Gastrocnemius medialis (tissue), 4 donors: ENCODE results near the gene TMEM17. TPM values are rescaled to one million over a fixed set of nuclear protein-coding genes. Genes with fewer than 3 reads are reported as not detected.

Experiments used
- ATAC-seq, 2 donors: fragments of 150-250 bp; one replicate each; pipeline ENCODE4 v1.9.1; 2016
- DNase-seq, 2 donors: peaks; one replicate each; pipeline ENCODE4 v3.0.0-alpha.2; 2019
- H3K27ac ChIP-seq, 4 donors: fragments of 200-600 bp; sonication (generic); 1 replicate in 1 of 4; 2 replicates in 3 of 4; pipeline ENCODE4 v1.5.1; 2016 to 2018; ENCODE audit warnings: mild to moderate bottlenecking in 2 of 4, moderate library complexity in 1 of 4
- H3K27me3 ChIP-seq, 3 donors: fragments of 200-600 bp; sonication (generic) in 2 of 3; 1 replicate in 1 of 3; 2 replicates in 2 of 3; pipeline versions ENCODE4 v1.5.1 to v1.6.0; 2016 to 2019; ENCODE audit warnings: mild to moderate bottlenecking in 1 of 3, moderate library complexity in 1 of 3
- H3K36me3 ChIP-seq, 2 donors: fragments of 200-600 bp; sonication (generic) in 1 of 2; one replicate each; pipeline ENCODE4 v1.5.1; 2017 to 2018
- H3K4me1 ChIP-seq, 2 donors: fragments of 200-600 bp; sonication (generic) in 1 of 2; one replicate each; pipeline ENCODE4 v1.5.1; 2016 to 2017; ENCODE audit warnings: mild to moderate bottlenecking in 2 of 2
- H3K4me3 ChIP-seq, 4 donors: fragments of 200-600 bp; sonication (generic) in 3 of 4; 1 replicate in 1 of 4; 2 replicates in 3 of 4; pipeline ENCODE4 v1.5.1; 2016 to 2019; ENCODE audit warnings: mild to moderate bottlenecking in 2 of 4
- H3K9me3 ChIP-seq, 3 donors: fragments of 200-600 bp; sonication (generic) in 2 of 3; 1 replicate in 1 of 3; 2 replicates in 2 of 3; pipeline ENCODE4 v1.5.1; 2016 to 2019
- POLR2A ChIP-seq, 2 donors: fragments of 450-650 bp; IDR thresholded peaks; one replicate each; pipeline ENCODE4 v1.6.1; 2017; ENCODE audit warnings: antibody characterized with exemption in 2 of 2, mild to moderate bottlenecking in 2 of 2, moderate library complexity in 2 of 2
- in situ Hi-C, 4 donors: fragments of 200-750 bp; cut with MboI; loops; one replicate each; pipeline versions ENCODE4 v1.15.0 to v1.8.0; 2017; ENCODE audit warnings: low sequenced_read_pairs in 4 of 4
- intact Hi-C: fragments of 100-400 bp; cut with DNase I; formaldehyde crosslinking; loops from one replicate; pipeline ENCODE4 v1.15.1; 2023; ENCODE audit warnings: low total_unique reads
- total RNA-seq, 4 donors: library from RNA; depleted of rRNA; stranded (reverse); fragments of >200 nt; gene quantifications; one replicate each; pipeline versions ENCODE4 v1.1.0 to v1.2.3, GENCODE V29; 2016
- TF ChIP-seq, protein P1 (sequence below), 5 experiments: fragments of 450-650 bp in 3 of 5; fragments of 200-600 bp in 2 of 5; sonication (generic) in 2 of 5; IDR thresholded peaks in 4 of 5; conservative IDR thresholded peaks in 1 of 5; 1 replicate in 4 of 5; 2 replicates in 1 of 5; pipeline ENCODE4 v1.5.1; 2016 to 2019; ENCODE audit warnings: antibody characterized with exemption in 5 of 5, mild to moderate bottlenecking in 3 of 5, moderate library complexity in 3 of 5

Gene TMEM17
- total RNA-seq, 4 donors from 2014 or later = 0.15 to 1.8 (median 0.51) TPM

DNA sequence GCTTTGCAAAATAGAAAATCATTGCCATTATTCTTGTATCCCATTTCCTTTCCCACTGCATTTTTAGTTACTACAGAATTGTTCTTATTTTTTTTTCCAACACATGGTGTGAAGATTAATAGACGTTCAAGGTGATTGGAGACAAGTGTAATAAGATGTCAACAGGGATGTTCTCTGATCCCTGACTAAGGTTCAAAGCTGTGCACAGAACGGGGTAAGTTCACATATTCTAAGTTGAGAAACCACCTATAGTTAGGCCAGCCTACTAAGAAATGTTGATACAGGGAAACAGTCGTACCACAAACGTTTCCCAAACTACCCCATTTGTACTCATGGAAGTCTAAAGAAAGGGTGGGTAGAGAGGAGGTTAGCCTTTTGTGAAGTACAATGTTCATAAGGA lies 6.4 kb upstream of the TMEM17 start:
- in situ Hi-C loops = no loop called here
- TF ChIP-seq, protein P1, sequence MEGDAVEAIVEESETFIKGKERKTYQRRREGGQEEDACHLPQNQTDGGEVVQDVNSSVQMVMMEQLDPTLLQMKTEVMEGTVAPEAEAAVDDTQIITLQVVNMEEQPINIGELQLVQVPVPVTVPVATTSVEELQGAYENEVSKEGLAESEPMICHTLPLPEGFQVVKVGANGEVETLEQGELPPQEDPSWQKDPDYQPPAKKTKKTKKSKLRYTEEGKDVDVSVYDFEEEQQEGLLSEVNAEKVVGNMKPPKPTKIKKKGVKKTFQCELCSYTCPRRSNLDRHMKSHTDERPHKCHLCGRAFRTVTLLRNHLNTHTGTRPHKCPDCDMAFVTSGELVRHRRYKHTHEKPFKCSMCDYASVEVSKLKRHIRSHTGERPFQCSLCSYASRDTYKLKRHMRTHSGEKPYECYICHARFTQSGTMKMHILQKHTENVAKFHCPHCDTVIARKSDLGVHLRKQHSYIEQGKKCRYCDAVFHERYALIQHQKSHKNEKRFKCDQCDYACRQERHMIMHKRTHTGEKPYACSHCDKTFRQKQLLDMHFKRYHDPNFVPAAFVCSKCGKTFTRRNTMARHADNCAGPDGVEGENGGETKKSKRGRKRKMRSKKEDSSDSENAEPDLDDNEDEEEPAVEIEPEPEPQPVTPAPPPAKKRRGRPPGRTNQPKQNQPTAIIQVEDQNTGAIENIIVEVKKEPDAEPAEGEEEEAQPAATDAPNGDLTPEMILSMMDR (IDR thresholded peaks at IDR 0.05 in 4 of 5, conservative IDR thresholded peaks at IDR 0.05 in 1 of 5) = no peak
- no peak for TF ChIP-seq POLR2A (IDR thresholded peaks at IDR 0.05)

DNA sequence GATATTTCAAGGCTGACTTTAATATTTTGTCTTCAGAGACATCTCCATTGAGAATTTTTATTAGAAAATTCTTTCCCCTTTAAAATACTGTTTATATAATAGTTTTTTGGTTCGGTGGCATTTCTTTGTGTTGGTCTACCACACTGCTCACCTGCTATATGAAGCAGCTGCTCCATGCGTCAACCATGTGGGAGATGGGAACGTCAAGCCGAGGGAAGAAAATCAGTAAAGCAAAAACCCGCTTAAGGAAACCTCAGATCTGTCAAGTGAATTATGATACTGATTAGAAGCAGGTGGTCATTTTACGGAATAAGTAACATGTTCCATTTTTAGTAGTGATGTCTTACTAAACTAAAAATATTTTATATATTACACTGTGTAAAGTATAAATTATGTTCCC lies 5.6 kb upstream of the TMEM17 start:
- ATAC-seq (no peak), DNase-seq (no peak)
- no peaks in the 10 kb centered on the region for H3K36me3 ChIP-seq
- H3K4me1 ChIP-seq = peaks cover 1 to 4% of the 10 kb centered on the region in 2 donors
- H3K9me3 ChIP-seq = no peaks in the 10 kb centered on the region
- no peak overlapping the region for H3K27ac ChIP-seq
- TF ChIP-seq POLR2A (IDR thresholded peaks at IDR 0.05) = no peak
- TF ChIP-seq, protein P1 (IDR thresholded peaks at IDR 0.05 in 4 of 5, conservative IDR thresholded peaks at IDR 0.05 in 1 of 5) = no peak
- intact Hi-C loops (no loop called here), in situ Hi-C loops (no loop called here)
- H3K27me3 ChIP-seq = no peaks in the 10 kb centered on the region
- H3K4me3 ChIP-seq = no peak overlapping the region

More for the DNA sequence above, 6.4 kb upstream of the TMEM17 start:
- Histone ChIP-seq H3K9me3 (no peaks in the 10 kb centered on the region), H3K4me3 (no peak overlapping the region), H3K36me3 (no peaks in the 10 kb centered on the region), H3K27ac (no peak overlapping the region), H3K4me1 (no peaks in the 10 kb centered on the region), H3K27me3 (no peaks in the 10 kb centered on the region)
- ATAC-seq = no peak
- intact Hi-C loops = no loop called here
- DNase-seq = no peak

DNA sequence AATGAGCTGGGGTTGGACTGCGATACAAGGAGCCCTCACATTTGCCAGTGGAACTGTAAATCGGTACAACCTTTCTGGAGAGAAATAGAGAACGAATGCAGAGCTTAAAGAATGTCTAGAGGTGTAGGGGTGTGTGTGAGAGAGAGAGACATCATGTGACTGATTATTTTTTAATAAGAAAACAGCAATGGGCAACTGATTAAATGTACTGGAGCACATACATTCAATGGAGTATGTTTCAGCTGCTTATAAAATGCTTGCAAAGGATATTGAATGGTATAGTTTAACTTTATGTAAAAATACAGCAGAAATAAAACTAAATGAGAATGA lies 391 bp upstream of the TMEM17 start:
- Histone ChIP-seq H3K27ac (peak overlapping the region; percentile 79 to 85 (median 84)), H3K4me3 (peak overlapping the region; percentile 66 to 79 (median 70)), H3K36me3 (no peaks in the 10 kb centered on the region), H3K4me1 (peaks cover 8 to 9% of the 10 kb centered on the region in 2 donors), H3K9me3 (no peaks in the 10 kb centered on the region), H3K27me3 (no peaks in the 10 kb centered on the region)
- in situ Hi-C loops (no loop called here), intact Hi-C loops (loop anchor here (1.0 to 5.0 kb wide), 2 partner anchors 49 to 199 kb away; partner anchors contain the start of gene EHBP1)
- ATAC-seq (peak; percentile 29 to 35), DNase-seq (no peak)
- TF ChIP-seq, protein P1 (IDR thresholded peaks at IDR 0.05 in 4 of 5, conservative IDR thresholded peaks at IDR 0.05 in 1 of 5) = no peak
- no peak for TF ChIP-seq POLR2A (IDR thresholded peaks at IDR 0.05)

DNA sequence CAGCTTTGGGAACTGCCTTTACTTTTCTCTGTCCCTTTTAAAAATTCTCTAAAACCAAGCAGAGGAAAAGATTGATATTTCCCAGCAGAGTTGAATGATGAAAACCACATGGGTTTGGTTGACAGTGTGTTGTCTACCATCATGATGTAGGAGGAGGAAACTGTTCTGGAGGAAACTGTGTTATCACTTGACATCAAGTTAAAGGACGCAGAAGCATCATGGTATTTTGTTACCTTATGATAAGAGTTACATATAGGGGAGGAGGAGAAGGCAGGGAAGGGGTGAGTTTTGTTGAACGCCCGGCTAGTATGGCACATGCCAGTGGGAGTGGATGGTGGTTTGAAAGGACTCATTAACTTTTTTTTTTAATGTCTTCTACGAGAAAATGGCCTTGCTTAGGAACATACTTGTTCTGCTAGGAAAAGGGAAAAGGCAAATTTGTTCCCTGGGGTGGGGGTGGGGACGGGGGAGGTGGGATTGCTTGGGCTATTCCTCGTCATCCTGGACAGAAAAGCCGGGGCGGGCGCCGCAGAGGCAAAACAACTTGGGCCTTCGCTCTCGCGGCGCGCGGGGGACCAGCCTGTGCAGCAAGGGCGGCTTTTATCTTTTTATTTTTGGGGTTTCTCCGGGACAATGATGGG lies 766 bp downstream of the TMEM17 start:
- intact Hi-C loops (loop anchor here (5.0 kb wide), 1 partner anchor 48 kb away; no protein-coding TSS in a partner anchor), in situ Hi-C loops (no loop called here)
- no peak for TF ChIP-seq POLR2A (IDR thresholded peaks at IDR 0.05)
- TF ChIP-seq, protein P1 (IDR thresholded peaks at IDR 0.05 in 4 of 5, conservative IDR thresholded peaks at IDR 0.05 in 1 of 5) = no peak
- Histone ChIP-seq H3K4me3 (peak overlapping the region; percentile 66 to 79 (median 70)), H3K27me3 (no peaks in the 10 kb centered on the region), H3K4me1 (peaks cover 8 to 9% of the 10 kb centered on the region in 2 donors), H3K9me3 (no peaks in the 10 kb centered on the region), H3K27ac (peak overlapping the region; percentile 79 to 85 (median 84)), H3K36me3 (no peaks in the 10 kb centered on the region)
- DNase-seq (no peak), ATAC-seq (peak; percentile 1 to 38)
